Panc1 (cell line): Measurements from ENCODE around the gene ADSS1. TPM values are rescaled to one million over a fixed set of nuclear protein-coding genes. Genes with fewer than 3 reads are reported as not detected.

ENCODE experiments used
- ATAC-seq: fragments of 200-7000 bp; cut with Tn5 transposase; 2 replicates; pipeline ENCODE4 v1.9.1; 2020; ENCODE audit warnings: mild to moderate bottlenecking, moderate library complexity
- BruUV-seq: library from RNA; stranded (reverse); fragments of 400-500 nt; replicated peaks from 2 replicates; lab custom pipeline; 2021; lab: Mats Ljungman, UMichigan
- CTCF ChIA-PET: fragments of 300-600 bp; sonication (Branson Sonifier 250); formaldehyde crosslinking; loops from one replicate; lab custom pipeline; 2022; ENCODE audit warnings: antibody characterized with exemption; lab: Charles Lee
- POLR2A ChIA-PET: fragments of 300-600 bp; sonication (Branson Sonifier 250); formaldehyde crosslinking; loops from one replicate; lab custom pipeline; 2022; ENCODE audit warnings: antibody characterized with exemption; lab: Charles Lee
- DNase-seq: peaks from one replicate; pipeline ENCODE4 v3.0.0-alpha.2; 2010; ENCODE audit warnings: low read depth, low spot score
- H3K27ac ChIP-seq: 2 replicates; pipeline ENCODE4 v1.5.1; 2011; ENCODE audit warnings: mild to moderate bottlenecking, low read length, inconsistent platforms
- H3K27me3 ChIP-seq: fragments of 200-500 bp; sonication (Bioruptor generic); 2 replicates; pipeline ENCODE4 v1.6.0; 2014; ENCODE audit warnings: low read length, inconsistent platforms; ENCODE audit not compliant: control insufficient read depth, insufficient read depth
- H3K36me3 ChIP-seq: fragments of 200-500 bp; sonication (Bioruptor generic); 2 replicates; pipeline ENCODE4 v1.5.1; 2014; ENCODE audit warnings: inconsistent platforms, mild to moderate bottlenecking, low read length, moderate library complexity; ENCODE audit not compliant: control insufficient read depth, insufficient read depth
- H3K4me1 ChIP-seq: 2 replicates; pipeline ENCODE4 v1.5.1; 2011; ENCODE audit warnings: inconsistent platforms, mild to moderate bottlenecking, low read length, moderate library complexity; ENCODE audit not compliant: control insufficient read depth, insufficient read depth
- H3K4me3 ChIP-seq, 2 experiments: 2 replicates each; pipeline ENCODE4 v1.5.1; 2011 to 2012; ENCODE audit warnings: low read depth in 2 of 2, low read length in 2 of 2, mild to moderate bottlenecking in 2 of 2, inconsistent platforms in 1 of 2, moderate library complexity in 1 of 2
- H3K9me3 ChIP-seq: fragments of 200-500 bp; sonication (Bioruptor generic); 2 replicates; pipeline ENCODE4 v1.5.1; 2014; ENCODE audit warnings: low read depth, mild to moderate bottlenecking, inconsistent platforms, low read length, moderate library complexity; ENCODE audit not compliant: control insufficient read depth, insufficient read depth
- POLR2AphosphoS5 ChIP-seq: IDR thresholded peaks from 2 replicates; pipeline ENCODE4 v1.6.1; 2012; ENCODE audit warnings: mild to moderate bottlenecking, low read depth, low read length, moderate library complexity
- REST ChIP-seq, 2 experiments: IDR thresholded peaks; 2 replicates each; pipeline ENCODE4 v1.6.1; 2011 to 2012; ENCODE audit warnings: low read depth in 2 of 2, control low read depth in 1 of 2, low read length in 1 of 2, mild to moderate bottlenecking in 1 of 2, moderate library complexity in 1 of 2; ENCODE audit not compliant: insufficient read depth in 1 of 2
- SIN3A ChIP-seq: IDR thresholded peaks from 2 replicates; pipeline ENCODE4 v1.6.1; 2012; ENCODE audit warnings: low read depth, mild to moderate bottlenecking, low read length, moderate library complexity, borderline replicate concordance; ENCODE audit not compliant: insufficient read depth
- TCF7L2 ChIP-seq: IDR thresholded peaks from 2 replicates; pipeline ENCODE4 v1.6.1; 2011; ENCODE audit warnings: mild to moderate bottlenecking, low read depth, low read length, inconsistent platforms
- in situ Hi-C: cut with HindIII; loops from 2 replicates; pipeline ENCODE4 v1.10.0; 2016; ENCODE audit warnings: low sequenced_read_pairs, low pct_unique_long_range_greater_than_20kb
- intact Hi-C: fragments of 100-400 bp; cut with micrococcal nuclease; formaldehyde crosslinking; loops from one replicate; pipeline ENCODE4 v1.10.0; 2022; ENCODE audit not compliant: unreplicated experiment
- total RNA-seq: library from RNA; stranded (reverse); gene quantifications from one replicate; pipeline ENCODE4 v1.2.1, GENCODE V29; 2021; ENCODE audit not compliant: unreplicated experiment
- TF ChIP-seq, protein P1 (sequence below): fragments of 450-650 bp; IDR thresholded peaks from 2 replicates; pipeline ENCODE4 v1.5.1; 2017; ENCODE audit warnings: mild to moderate bottlenecking

ADSS1 gene
- total RNA-seq, 1 experiment from 2014 or later, result 9.4 TPM

GRCh38 chr14:104779776-104780512 lies 55.9 kb downstream of the ADSS1 start:
- H3K27ac ChIP-seq, result no peak overlapping the region
- ChIA-PET POLR2A (no interaction called here), CTCF (interaction anchor here (1.1 kb wide), 1 partner anchor 9 kb away, joined by 3 read pairs; no protein-coding TSS in a partner anchor)
- TF ChIP-seq SIN3A (no peak), TCF7L2 (no peak), REST (IDR thresholded peaks at IDR 0.05; ENCODE audit: insufficient read depth in 1 of 2, low read depth in 2 of 2, low read length in 1 of 2) (no peak), POLR2AphosphoS5 (no peak)
- TF ChIP-seq, protein P1, sequence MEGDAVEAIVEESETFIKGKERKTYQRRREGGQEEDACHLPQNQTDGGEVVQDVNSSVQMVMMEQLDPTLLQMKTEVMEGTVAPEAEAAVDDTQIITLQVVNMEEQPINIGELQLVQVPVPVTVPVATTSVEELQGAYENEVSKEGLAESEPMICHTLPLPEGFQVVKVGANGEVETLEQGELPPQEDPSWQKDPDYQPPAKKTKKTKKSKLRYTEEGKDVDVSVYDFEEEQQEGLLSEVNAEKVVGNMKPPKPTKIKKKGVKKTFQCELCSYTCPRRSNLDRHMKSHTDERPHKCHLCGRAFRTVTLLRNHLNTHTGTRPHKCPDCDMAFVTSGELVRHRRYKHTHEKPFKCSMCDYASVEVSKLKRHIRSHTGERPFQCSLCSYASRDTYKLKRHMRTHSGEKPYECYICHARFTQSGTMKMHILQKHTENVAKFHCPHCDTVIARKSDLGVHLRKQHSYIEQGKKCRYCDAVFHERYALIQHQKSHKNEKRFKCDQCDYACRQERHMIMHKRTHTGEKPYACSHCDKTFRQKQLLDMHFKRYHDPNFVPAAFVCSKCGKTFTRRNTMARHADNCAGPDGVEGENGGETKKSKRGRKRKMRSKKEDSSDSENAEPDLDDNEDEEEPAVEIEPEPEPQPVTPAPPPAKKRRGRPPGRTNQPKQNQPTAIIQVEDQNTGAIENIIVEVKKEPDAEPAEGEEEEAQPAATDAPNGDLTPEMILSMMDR, result no peak
- H3K36me3 ChIP-seq, result no peaks in the 10 kb centered on the region; the same call in 1 of the 2 replicates
- intact Hi-C loops (no loop called here), in situ Hi-C loops (no loop called here)
- H3K27me3 ChIP-seq, result no peaks in the 10 kb centered on the region
- BruUV-seq, result no TSS peak
- ATAC-seq (no peak), DNase-seq (no peak)
- H3K4me3 ChIP-seq, result no peak overlapping the region
- H3K9me3 ChIP-seq, result no peaks in the 10 kb centered on the region
- H3K4me1 ChIP-seq, result no peaks in the 10 kb centered on the region

DNA sequence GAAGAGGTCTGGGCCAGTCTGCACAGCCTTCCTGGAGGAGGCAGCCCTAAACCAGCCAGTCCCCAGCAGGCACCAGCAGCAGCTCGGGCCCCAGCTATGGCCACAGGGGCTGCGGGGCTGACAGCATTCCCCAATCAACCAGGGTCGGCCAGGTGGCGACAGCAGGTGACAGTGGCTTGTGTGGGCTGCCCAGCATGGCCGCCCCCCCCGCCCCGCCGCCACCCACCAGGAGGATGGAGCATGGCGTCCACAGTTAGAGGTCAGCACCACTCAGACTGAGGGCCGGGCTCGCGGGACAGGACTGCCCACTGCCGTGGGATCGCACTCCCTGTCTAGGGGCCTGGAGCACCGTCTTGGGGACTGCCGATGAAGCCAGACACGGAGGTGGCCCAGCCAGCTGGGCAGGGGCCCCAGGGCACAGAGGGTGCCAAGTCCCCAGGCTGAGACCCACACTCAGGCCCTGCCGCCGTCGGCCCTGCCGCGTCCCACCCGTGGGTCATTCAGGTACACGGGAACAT lies 56.5 kb downstream of the ADSS1 start:
- no peaks in the 10 kb centered on the region for H3K27me3 ChIP-seq
- intact Hi-C loops, result no loop called here
- TF ChIP-seq SIN3A, result no peak
- TF ChIP-seq TCF7L2, result no peak
- TF ChIP-seq, protein P1, result no peak
- TF ChIP-seq REST (IDR thresholded peaks at IDR 0.05; ENCODE audit: insufficient read depth in 1 of 2, low read depth in 2 of 2, low read length in 1 of 2), result no peak
- no peak for TF ChIP-seq POLR2AphosphoS5
- ATAC-seq, result no peak
- BruUV-seq, result no TSS peak
- H3K4me3 ChIP-seq, result no peak overlapping the region
- no peaks in the 10 kb centered on the region for H3K4me1 ChIP-seq
- H3K9me3 ChIP-seq, result no peaks in the 10 kb centered on the region
- no peak for DNase-seq
- ChIA-PET CTCF (interaction anchor here (1.1 kb wide), 1 partner anchor 10 kb away, joined by 3 read pairs; no protein-coding TSS in a partner anchor), POLR2A (no interaction called here)
- in situ Hi-C loops, result no loop called here
- H3K27ac ChIP-seq, result no peak overlapping the region
- no peaks in the 10 kb centered on the region; the same call in 1 of the 2 replicates for H3K36me3 ChIP-seq
